SKM-1 (cell line): ENCODE measurements around the gene FLAD1.
A peak's percentile ranks its signal among the peaks of the same experiment; 100 is the strongest.

Experiments used
- DNase-seq: peaks from one replicate; lab custom pipeline; 2025; ENCODE audit not compliant: unreplicated experiment; lab: John Stamatoyannopoulos, UW

FLAD1 gene

GRCh38 chr1:155002464-155003226, 19.5 kb downstream of the FLAD1 start, which contains the start of gene ZBTB7B:
TSS of gene ZBTB7B (plus strand) at chr1:155002802. CDS start at chr1:155014661, 11,859 bp downstream.
- DNase-seq: peak; percentile 94

DNA sequence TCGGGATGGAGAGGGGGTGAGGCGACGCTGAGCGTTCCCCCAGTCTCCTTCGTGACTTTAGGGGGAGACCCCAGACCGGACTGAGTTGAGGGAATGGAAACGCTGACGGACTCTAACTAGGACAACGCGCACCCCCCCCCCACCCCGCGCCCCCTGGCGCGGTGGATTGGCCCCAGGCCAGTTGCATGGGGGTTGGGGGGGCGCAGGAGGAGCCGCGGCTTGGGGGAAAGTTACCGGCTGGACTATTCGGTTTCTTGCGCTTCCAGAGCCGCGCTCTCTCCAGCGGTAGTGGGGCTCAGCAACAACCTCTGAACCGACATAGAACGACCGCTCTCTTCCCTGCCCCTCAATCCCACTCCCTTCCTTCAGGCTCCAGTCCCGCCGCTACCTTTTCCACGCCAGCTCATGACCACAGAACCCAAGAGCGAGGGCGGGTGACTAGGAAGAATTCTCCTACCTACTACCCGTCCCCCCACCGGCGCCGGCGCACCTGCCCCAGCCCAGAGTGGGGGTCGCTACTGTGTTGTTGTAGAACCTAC, 20.2 kb downstream of the FLAD1 start:
- DNase-seq: no peak

GRCh38 chr1:155003766-155004351, 20.7 kb downstream of the FLAD1 start:
- no peak for DNase-seq

DNA sequence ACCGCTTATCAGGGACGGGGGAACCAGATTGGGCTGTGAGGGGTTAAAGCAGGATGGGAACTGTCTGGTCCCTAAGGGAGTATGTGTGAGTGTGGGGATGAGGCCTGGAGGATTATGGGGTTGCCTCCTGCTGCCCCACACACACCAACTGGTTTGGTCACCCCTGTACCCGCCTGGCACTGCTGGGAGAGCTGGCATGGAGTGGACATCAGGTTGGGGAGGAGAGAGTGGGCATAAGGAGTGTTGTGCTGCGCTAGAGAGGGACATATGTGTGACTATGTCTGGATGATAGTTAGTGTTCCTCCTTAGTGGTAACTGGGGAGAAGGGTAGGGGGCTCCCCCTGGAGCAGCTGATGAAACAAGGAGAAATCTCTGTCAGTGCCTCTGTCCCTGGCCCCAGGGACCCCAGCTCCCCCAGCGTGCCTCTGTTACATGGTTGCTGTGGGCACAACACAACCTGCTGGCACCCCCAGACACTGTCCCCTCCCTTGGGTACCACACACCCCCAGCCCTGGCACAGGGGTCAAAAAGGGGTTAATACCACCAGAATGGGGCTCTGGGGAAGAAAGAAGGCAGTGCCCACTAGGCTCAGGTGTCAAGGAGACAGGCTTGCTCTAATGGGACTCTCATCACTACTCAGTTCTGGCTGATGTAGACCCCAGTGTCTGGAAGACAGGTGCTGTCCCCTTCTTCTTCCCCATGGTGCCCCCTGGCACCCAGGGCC, 21.4 kb downstream of the FLAD1 start:
- DNase-seq: no peak

GRCh38 chr1:155005076-155006011, 22.2 kb downstream of the FLAD1 start:
- no peak for DNase-seq

DNA sequence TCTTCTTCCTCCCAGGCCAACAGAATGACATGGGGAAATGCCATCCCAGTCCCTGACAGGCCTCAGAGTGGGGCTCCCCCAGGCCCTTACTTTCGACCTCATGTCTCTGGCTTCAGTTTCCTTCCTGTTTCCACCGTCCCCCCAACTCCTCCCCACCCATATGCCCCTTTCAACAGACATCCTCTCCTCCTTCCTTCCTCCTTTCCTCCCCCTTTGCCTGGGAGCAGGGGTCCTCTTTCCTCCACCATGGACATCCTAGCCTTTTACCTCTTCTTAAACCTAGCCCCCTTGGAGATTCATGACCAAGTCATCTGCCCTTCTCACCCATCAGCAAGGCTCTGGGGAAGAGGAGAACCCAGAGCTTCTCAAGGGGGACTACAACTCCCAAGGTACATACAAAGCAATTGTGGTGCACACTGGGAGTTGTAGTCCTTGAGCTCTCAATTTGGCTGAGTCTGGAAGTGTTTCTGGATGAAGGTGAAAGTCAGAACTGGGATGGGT, 23.5 kb downstream of the FLAD1 start:
- peak; percentile 90 for DNase-seq

DNA sequence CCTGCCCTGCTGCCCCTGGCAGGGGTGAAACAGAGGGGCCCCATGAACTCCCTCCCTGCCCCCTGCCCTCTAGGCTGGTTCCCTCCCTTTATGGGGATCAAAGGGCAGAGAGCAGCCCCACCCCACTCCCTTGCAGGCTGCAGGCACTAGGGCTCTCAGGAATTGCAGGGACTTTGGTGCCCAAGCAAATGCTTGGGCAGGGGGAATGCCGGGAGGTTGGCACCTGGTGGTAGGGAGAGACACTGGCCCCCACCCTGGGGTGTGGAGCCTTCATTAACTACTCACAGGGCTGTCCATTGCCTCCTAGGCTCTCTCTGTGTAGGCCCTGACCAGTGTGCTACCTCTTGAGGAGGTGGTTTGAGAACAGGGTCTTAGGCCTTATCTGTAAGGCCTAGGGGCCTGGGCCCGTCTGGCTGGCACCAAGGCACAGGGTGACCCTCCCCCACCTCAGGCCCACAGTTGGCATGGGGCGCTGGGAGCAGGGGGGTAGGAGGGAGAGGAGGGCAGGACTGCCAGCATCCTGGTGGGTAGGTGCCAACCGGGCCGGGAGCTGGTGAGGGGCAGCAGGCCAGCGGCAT, 24.2 kb downstream of the FLAD1 start:
- DNase-seq: no peak

- no peak for DNase-seq
These were observed 25.1 kb downstream of the FLAD1 start for GRCh38 chr1:155008015-155008941.

GRCh38 chr1:155009221-155009711, 26.1 kb downstream of the FLAD1 start:
- DNase-seq: no peak

DNA sequence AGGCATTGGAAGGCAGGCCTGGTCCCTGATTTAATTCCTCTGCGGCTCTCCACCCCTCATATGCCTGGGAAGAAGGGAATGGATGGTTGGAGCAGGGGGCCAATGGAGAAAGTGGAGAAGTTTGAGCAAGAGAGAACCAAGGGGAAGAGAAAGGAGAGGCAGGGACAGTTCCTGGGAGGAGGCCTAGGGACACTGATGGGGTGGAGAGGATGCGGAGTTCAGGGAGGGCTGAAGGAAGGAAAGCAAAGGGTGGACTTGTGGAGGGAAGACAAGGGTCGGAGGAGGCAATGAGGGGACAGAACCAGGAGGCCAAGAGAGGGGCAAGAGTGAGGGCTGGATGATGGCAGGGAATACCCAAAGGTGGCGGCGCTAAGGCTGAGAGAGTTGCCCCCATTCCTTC, 26.6 kb downstream of the FLAD1 start:
- DNase-seq: no peak

DNA sequence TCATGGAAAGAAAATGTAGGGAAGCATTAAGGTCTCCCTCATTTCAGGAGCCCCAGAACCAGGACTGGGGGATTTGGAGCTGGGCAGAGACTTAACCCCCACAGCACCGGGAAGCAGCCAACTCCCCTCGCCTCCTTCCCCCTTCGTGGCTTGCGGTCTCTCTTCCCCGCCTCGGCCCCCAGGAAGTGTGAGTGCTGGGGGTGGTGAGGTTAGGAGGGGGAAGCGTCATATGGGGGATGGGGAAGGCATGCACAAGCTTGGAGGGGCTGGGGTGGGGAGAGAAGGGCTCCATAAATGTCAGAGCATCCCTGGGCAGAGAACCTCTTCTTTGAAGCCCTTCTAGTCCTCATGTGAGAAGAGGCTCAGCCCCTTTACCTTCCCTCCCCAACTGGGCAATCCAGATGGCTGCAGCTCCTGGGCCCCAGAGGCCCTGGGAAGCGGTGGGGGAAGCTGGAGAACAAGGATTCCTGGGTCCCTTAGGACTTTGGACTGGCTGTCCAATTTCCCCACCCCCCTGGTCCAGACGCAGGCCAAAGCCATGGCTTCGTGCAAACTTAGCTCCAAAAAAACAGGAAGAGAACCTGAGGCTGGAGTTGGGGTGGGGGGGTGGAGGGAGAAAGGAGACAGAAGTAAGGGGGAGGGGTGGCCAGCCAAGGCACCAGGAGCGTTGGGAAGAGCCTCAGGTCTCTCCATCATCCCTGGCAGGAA, 27.2 kb downstream of the FLAD1 start:
- peak; percentile 77 for DNase-seq

DNA sequence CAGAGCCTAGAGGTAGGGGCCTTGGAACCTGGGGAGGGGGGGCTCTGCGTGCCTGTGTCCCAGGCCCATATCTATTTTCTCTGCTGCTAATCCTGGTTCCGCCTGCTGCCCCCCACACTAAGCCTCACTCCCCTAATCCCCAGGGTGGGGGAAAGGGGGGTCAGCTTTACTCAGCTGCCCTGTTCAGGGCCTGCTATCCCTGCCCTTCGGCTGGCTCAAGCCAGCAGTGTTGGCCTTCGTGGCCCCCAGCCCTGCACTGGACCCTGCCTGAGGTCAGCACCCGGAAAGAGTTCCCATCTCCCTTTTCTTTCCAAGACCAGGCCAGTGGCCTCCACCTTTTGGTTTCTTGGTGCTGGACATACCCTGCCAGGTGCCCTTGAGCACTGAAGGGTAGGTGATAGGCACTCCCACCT, 27.9 kb downstream of the FLAD1 start:
- no peak for DNase-seq

GRCh38 chr1:155011437-155012025, 28.4 kb downstream of the FLAD1 start:
- DNase-seq: no peak

GRCh38 chr1:155012026-155012546, 28.9 kb downstream of the FLAD1 start:
- no peak for DNase-seq

- no peak for DNase-seq
These were observed 29.8 kb downstream of the FLAD1 start for GRCh38 chr1:155012776-155013602.

- DNase-seq: no peak
These were observed 30.5 kb downstream of the FLAD1 start for GRCh38 chr1:155013632-155014031.
